HTERT RPE-1 (cell line): ENCODE measurements around the gene SHISAL1.
"Not testable (repeated sequence)": the region's sequence is repeated elsewhere in the genome, so short reads cannot be mapped to it uniquely, and the experiment has no call there.

Source experiments
- in situ Hi-C: fragments of 300-500 bp; cut with MboI; formaldehyde crosslinking; loops from 4 replicates; pipeline ENCODE4 v1.14.3; 2020; ENCODE audit warnings: low sequenced_read_pairs

The SHISAL1 gene

GRCh38 chr22:44329179-44329796, 16.5 kb upstream of the SHISAL1 start:
- in situ Hi-C loops, result no loop called here

DNA sequence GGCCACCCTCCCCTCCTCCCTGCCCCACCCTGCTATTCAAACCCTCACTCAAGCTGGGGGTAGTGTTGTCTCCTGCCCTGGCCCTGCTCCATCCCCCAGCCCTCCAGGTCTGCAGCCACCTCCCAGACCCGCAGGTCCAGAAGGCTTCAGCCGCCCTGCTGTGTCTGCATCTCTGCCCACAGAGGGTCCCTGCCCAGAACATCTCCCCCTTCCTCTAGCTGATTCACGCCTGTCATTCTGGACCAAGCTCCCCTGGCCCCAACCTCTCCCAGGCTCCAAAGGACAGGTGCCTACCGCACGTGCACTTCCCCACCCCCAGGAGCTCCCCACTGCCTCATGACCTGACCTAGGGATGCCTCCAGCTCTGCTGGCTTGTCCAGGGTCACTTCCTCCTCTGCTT, 16.0 kb upstream of the SHISAL1 start:
- in situ Hi-C loops, result no loop called here

DNA sequence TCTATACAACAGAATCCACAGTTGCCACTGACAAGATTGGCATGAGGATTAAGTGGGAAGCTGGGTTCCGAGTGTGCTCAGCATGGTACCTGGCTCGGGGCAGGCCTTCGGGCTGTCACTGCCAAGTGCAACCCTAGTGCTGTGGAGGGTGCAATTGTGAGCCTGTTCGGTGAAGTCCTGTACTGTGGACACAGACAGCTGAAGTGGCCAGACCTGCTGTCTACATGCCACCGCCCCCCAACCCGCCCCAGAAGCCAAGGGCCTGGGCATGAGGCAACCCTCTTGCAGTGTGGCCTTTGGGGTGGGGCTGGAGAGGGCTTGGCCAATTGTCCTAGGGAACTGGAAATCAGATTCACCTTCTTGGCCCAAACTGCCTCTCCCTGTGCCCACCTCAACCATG, 15.6 kb upstream of the SHISAL1 start:
- in situ Hi-C loops, result no loop called here

DNA sequence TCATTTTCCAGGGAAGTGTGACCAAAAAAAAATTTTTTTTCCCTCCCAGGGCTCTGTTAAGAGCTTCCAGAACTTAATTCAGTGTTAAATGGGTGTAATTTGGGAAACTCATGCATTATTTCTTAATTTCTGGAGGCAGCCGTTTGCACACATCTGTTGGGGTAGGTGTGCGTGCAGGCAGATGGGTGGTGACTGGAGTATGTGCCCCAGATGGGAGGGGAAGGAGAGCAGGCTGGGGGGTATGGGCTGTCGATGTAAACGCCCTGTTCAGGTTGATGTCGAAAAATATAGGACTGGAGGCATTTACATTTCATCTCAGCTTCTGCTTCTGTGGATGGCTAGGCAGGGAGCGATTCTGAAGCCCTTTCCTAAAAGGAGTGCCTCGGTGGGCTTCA, 13.7 kb upstream of the SHISAL1 start:
- in situ Hi-C loops, result no loop called here

GRCh38 chr22:44325718-44326490, 13.2 kb upstream of the SHISAL1 start:
- in situ Hi-C loops, result no loop called here

DNA sequence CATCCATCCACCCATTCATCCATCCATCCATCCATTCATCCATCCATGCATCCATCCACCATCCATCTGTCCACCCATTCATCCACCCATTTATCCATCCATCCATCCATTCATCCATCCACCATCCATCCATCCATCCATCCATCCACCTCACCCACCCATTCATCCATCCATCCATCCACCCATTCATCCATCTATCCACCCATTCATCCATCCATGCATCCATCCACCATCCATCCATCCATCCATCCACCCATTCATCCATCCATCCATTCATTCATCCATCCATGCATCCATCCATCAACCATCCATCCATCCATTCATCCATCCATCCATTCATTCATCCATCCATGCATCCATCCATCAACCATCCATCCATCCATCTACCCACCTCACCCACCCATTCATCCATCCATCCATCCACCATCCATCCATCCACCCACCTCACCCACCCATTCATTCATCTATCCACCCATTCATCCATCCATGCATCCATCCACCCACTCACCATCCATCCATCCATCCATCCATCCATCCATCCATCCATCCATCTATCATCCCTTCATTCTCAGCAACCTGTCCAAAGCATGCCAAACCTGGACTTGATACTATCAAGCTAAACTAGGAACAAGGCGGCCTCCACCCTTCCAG, 10.5 kb upstream of the SHISAL1 start:
- in situ Hi-C loops, result not testable (repeated sequence)

- in situ Hi-C loops, result no loop called here
Measured at GRCh38 chr22:44319685-44320084, 6.9 kb upstream of the SHISAL1 start.

DNA sequence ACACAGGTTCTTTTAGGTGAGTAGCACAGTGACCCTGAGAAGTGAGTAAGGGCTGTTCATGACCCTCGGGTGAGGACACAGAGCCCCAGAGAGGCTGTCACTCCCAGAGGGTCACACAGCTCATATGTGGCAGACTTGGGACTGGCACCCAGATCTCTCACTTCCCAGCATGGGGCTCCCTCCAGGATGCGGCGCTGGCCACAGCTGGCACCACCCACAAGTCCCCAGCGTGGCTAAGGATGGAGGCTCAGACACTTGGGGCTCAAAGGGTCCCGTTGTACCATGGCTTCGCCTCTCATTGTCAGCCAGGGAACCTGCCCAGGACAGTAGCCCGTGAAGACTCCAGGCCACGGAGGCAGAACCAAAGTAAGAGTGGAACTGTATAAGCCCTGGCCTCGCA, 6.0 kb upstream of the SHISAL1 start:
- in situ Hi-C loops, result no loop called here

GRCh38 chr22:44317886-44318637, 5.3 kb upstream of the SHISAL1 start:
- in situ Hi-C loops, result no loop called here

GRCh38 chr22:44317123-44317444, 4.3 kb upstream of the SHISAL1 start:
- in situ Hi-C loops, result no loop called here

DNA sequence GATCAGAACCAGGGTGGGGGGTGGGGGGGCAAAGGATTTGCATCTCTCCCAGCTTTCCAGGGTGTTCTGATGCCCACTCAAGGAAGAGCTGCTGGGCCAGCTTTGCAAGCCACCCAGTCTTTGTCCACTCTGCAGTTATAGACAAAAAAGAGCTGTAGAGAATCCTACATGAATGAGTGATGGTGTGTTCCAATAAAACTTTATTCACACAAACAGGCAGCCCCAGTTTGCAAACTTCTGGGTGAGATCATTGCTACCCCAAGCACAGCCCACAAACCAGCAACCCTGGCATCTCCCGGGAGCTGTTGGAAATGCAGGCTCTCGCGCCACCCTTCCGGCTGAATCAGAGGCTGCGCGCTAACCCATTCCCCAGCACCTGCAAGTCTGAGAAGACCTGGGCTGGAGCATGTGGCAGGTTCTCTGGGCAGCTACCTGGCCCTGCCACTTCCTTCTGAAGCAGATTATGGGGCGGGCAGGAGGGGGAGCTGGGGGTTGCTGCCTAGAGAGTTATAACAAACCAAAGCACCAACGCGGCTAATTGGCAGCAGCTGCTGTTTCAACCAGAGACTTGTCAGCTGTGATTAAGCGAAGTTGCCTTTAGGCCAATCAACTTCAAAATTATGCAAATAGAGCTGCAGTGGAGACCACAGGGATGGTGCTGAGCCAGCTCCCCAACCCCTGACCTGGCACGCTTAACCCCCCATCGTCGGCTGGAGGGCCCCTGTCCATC, 3.8 kb upstream of the SHISAL1 start:
- in situ Hi-C loops, result no loop called here

DNA sequence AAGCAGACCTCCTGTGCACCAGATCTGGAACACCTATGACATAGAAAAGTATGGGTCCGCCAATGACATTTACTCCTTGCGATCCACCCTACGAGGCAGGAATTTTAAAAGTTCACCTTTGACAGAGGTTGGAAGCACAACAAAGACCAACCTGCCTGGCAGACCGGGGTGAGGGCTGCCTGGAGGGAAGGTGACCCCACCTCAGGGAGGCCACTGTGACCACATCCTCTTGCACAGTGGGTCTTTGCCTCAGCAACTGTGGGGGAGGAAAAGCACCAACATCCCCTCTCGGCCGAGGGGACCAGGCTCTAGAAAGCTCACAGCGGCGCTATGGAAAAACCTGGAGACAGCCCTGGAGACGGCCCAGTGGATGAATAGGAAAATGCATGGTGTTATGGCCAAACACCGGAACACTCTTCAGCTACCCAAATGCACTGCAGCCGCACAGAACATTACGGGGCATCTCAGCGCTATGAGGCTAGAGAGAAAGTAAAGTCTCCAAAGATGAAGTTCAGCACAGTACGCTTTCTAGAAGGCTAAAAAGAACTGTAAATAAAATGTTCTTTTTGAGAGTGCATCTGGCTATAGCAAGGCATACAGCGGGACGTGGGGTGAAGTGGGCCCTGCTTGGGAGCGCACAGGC, 1.8 kb upstream of the SHISAL1 start:
- in situ Hi-C loops, result no loop called here

DNA sequence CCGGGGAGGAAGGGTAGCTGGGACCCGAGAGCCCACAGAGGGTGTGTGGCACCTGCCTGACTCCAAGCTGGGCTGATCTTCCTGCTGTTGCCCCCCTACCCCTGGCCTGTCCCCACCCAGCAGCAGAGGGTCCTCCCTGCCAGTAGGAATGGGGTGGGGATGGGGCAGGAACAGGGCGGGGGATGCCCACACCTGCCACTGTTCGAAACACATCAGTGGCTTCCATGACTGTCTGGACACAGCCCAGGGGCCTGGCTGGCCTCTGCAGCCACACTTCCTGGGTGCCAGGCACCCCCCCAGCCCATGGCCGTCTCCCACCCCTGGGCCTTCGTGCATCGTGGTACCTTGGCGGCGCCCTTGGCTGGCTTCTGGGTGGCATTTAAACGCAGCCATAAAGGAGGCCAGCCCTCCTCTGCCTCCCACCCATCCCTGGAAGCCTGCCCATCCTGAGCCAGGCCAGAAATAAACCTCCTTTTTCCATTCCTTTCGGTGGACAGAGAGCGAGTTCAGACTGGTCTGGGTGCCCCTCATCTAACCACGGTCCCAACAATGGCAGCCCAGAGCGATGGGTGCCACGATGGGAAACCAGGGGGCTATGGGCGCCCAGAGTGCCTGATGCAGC, 745 bp upstream of the SHISAL1 start:
- in situ Hi-C loops, result no loop called here

DNA sequence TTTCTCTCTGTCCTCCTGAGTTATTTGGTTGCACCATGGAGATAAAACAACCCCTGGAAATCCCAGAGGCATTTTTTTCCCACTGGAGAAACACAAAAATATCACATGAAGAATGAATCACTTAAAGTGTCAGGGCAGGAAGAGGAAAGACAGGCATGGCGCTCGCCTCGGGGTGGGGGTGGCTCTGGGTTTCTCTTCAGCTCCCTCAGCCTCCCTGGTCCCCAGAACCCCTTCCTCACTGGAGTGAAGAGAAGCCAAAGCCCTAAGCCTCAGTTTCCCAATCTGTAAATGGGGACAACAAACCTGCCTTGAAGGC, 938 bp downstream of the SHISAL1 start:
- in situ Hi-C loops, result no loop called here

- in situ Hi-C loops, result no loop called here
Measured at GRCh38 chr22:44311104-44311854, 1.5 kb downstream of the SHISAL1 start.

- in situ Hi-C loops, result no loop called here
Measured at GRCh38 chr22:44309647-44310046, 3.1 kb downstream of the SHISAL1 start.

DNA sequence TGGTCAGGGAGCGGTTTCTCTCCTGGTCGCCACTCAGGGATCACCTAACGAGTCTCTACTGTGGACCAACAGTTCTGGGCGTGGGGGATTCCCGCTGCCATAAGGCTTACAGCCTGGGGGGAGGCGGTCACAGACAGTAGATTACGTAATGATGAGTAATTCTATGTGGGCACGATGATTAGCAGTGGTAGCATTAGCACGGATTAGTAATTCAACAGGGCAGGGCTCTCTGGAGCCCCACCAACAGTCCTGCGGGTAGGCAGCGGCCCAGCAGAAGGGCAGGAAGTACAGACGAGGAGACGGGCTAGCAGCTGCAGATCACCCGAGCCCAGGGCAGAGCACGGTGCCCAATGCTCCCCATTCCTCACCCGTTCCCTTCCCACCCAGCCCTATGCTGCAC, 3.6 kb downstream of the SHISAL1 start:
- in situ Hi-C loops, result no loop called here

- in situ Hi-C loops, result no loop called here
Measured at GRCh38 chr22:44307509-44308169, 5.1 kb downstream of the SHISAL1 start.

DNA sequence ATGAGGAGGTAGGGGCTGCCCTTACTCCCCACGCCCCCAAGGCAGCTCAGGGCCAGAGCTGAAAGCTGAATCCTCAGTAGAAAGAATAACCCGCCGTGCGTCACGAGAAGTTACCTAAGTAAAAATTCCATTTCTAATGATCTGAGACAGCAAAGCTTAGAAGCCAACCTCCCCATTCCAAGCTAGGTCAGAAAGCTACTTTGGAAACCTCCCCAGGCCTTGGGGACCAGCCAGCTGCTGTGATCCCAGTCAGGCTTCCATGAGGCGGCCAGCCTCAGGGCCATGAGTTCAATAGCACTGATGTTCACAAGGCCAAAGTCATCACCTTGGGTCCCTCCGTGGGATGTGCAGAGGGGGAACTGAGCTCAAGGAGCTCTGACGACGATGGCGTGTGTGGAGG, 6.9 kb downstream of the SHISAL1 start:
- in situ Hi-C loops, result no loop called here
